Retinal pigment epithelial cell (primary cell): ENCODE data around the gene OR2M4.
A peak's percentile ranks its signal among the peaks of the same experiment; 100 is the strongest.
"Not testable (repeated sequence)": the region's sequence is repeated elsewhere in the genome, so short reads cannot be mapped to it uniquely, and the experiment has no call there.

Experiments
- DNase-seq: peaks from one replicate; pipeline ENCODE4 v3.0.0-alpha.2; 2010; ENCODE audit warnings: low read depth
- H3K4me3 ChIP-seq: 2 replicates; pipeline ENCODE4 v1.5.1; 2011; ENCODE audit warnings: mild to moderate bottlenecking, low read length, control low read depth, moderate library complexity
- TF ChIP-seq, protein P1 (sequence below): conservative IDR thresholded peaks from 2 replicates; pipeline ENCODE4 v1.5.1; 2011; ENCODE audit warnings: low read depth, low read length, control low read depth, inconsistent platforms

OR2M4 gene

DNA sequence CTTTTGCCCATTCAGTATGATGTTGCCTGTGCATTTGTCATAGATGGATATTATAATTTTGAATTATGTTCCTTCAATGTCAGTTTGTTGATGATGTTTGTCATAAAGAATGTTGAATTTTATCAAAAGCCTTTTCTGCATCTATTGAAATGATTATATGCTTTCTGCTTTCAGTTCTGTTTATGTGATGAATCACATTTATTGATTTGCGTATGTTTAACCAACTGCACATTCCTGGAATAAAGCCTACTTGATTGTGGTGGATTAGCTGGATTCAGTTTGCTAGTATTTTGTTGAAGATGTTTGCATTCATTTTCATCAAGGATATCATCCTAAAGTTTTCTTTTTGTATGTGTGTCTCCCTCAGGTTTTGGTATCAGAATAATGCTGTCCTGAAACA, 5.7 kb upstream of the OR2M4 start:
- no peak for DNase-seq
- H3K4me3 ChIP-seq, result no peak overlapping the region
- TF ChIP-seq, protein P1, sequence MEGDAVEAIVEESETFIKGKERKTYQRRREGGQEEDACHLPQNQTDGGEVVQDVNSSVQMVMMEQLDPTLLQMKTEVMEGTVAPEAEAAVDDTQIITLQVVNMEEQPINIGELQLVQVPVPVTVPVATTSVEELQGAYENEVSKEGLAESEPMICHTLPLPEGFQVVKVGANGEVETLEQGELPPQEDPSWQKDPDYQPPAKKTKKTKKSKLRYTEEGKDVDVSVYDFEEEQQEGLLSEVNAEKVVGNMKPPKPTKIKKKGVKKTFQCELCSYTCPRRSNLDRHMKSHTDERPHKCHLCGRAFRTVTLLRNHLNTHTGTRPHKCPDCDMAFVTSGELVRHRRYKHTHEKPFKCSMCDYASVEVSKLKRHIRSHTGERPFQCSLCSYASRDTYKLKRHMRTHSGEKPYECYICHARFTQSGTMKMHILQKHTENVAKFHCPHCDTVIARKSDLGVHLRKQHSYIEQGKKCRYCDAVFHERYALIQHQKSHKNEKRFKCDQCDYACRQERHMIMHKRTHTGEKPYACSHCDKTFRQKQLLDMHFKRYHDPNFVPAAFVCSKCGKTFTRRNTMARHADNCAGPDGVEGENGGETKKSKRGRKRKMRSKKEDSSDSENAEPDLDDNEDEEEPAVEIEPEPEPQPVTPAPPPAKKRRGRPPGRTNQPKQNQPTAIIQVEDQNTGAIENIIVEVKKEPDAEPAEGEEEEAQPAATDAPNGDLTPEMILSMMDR, result no peak

DNA sequence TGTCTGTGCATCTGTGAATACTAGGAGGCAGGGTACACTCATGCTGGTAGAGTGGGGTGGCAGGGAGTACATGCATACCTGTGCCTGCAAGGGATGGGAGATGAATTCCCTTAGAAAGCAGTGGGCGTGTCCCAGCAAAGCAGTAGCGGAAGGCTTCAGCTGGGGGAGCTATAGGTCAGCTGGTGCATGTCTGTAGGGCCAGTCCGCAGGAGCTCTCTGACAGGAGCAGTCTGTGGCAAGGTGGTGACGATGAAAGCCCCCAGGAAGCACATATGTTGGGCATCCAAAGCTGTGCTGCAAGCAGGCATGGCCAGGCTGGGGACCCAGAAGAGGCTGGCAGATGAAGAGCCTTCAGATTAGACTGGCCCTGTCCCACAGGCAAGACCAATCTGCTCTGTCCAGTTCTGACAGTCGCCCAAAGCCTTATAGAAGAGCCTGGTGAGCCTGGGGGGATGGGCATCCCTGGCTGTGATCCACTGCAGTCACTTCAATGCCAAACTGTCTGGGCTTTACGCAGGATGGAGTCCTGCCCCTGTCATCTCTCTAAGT, 1.8 kb upstream of the OR2M4 start:
- DNase-seq, result no peak
- TF ChIP-seq, protein P1, result no peak
- H3K4me3 ChIP-seq, result no peak overlapping the region

DNA sequence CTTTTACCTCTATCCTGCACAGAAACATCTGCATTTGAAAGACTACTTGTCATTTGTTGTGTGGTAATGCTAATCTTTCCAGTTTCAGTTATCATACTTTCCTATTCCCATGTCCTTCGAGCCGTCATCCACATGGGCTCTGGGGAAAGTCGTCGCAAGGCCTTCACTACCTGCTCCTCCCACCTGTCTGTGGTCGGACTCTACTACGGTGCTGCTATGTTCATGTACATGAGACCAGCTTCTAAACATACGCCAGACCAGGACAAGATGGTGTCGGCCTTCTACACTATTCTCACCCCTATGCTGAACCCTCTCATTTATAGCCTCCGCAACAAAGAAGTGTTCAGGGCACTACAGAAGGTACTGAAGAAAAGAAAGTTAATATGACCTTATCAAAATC, 8.3 kb downstream of the OR2M4 start:
- TF ChIP-seq, protein P1, result no peak
- no peak for DNase-seq
- H3K4me3 ChIP-seq, result no peak overlapping the region

DNA sequence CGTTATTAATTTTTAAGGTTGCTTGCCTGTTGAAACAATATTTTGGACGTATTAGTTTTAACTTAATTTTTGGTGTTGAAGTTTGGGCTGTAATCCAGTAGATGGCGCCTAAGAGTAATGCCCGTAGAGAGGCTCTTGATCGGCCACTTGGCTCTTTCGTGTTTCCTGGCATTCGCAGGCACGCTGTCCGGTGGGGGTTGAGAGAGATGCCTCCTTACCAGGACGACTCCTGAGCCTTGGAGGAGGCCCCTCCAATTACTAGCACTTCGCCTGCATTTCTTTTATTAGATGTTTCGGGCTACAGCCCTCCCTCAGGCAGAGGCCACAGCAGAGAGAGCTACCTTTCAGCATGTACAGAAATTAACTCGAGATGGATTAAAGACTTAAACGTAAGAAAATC, 12.0 kb downstream of the OR2M4 start:
- no peak overlapping the region for H3K4me3 ChIP-seq
- DNase-seq, result no peak
- TF ChIP-seq, protein P1, result peak; percentile 59

DNA sequence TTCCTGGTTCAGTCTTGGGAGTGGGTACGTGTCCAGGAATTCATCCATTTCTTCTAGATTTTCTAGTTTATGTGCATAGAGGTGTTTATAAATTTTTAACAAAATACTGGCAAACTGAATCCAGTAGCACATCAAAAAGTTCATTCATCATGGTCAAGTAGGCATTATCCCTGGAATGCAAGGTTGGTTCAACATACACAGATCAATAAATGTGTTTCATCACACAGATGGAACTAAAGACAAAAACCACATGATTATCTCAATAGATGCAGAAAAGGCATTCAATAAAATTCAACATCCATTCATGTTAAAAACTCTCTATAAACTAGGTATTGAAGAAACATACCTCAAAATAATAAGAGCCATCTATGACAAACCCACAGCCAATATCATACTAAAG, 28.1 kb downstream of the OR2M4 start:
- H3K4me3 ChIP-seq, DNase-seq: not testable (repeated sequence)

DNA sequence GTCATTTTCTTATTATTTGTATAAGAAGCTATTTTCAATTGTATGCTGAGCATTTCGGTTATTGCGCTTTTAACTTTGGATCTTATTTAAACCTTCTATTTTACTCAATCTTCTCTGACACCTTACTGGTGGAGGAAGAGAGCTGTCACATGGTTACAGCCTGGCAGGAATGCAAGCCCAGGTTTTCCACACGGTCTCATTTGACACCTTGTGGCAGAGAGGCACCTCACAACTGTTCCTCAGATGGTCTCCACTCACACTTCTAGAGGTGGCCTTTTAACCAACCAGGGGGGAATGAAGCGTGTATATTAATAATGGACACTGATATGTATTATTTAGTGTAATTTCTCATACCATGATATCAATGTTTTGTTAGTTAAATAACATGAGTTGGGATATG, 37.0 kb downstream of the OR2M4 start:
- TF ChIP-seq, protein P1, result no peak
- DNase-seq, result no peak
- H3K4me3 ChIP-seq, result no peak overlapping the region

DNA sequence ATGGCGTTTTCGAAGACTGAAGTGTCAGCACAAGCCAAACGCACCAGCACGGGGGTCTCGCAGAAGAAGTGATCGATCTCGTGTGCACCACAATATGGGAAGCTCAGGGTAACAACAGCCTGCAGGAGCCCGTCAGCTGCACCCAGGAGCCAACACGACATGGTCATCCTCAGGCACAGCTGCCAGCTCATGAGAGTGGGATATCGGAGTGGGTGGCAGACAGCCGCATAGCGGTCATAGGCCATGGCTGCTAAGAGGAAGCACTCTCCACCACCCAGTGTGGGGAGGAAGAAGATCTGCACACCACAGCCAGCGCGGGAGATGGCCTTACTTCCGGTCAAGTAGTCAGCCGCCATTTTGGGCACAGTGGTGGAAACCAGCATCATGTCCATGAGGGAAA, 42.0 kb downstream of the OR2M4 start:
- DNase-seq, H3K4me3 ChIP-seq: not testable (repeated sequence)

DNA sequence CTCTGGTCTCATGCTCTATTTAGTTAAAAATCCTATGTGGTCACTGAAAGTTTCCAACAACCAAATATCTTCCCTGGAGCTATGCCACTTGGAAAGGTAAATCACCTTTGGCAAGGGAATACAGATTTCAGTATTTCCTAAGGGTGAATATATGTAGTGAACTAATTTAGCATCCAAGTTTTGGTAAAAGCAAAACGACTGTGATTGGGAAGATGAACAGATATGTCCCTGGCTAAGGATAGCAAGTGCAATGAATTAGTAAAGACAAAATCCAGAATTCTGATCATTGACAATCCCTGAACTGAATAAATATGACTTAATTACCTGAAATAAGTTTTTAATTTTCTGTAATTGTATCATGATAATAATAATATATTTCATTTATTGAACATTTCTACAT, 46.7 kb downstream of the OR2M4 start, which contains the start of gene OR2T33:
Gene OR2T33 (minus strand): TSS at position 101 of the 400 bp plus-strand sequence. CDS start 4,162 bp downstream, outside the sequence.
- DNase-seq, result no peak
- TF ChIP-seq, protein P1, result no peak
- H3K4me3 ChIP-seq, result no peak within 1 kb of the TSS
